Fibroblast of lung (primary cell): ENCODE measurements around the gene TBX6.
A peak's percentile ranks its signal among the peaks of the same experiment; 100 is the strongest.

ENCODE experiments used
- EZH2 ChIP-seq: IDR thresholded peaks from 2 replicates; pipeline ENCODE4 v1.5.1; 2012; ENCODE audit warnings: low read length, control low read depth, mild to moderate bottlenecking; ENCODE audit errors: missing control alignments
- TF ChIP-seq, protein P1 (sequence below), 2 donors: IDR thresholded peaks in 1 of 2; conservative IDR thresholded peaks in 1 of 2; 1 replicate in 1 of 2; 2 replicates in 1 of 2; pipeline ENCODE4 v1.5.1; 2011 to 2012; ENCODE audit warnings: low read length in 2 of 2, control low read depth in 1 of 2, inconsistent platforms in 1 of 2, low read depth in 1 of 2, mild to moderate bottlenecking in 1 of 2

DNA sequence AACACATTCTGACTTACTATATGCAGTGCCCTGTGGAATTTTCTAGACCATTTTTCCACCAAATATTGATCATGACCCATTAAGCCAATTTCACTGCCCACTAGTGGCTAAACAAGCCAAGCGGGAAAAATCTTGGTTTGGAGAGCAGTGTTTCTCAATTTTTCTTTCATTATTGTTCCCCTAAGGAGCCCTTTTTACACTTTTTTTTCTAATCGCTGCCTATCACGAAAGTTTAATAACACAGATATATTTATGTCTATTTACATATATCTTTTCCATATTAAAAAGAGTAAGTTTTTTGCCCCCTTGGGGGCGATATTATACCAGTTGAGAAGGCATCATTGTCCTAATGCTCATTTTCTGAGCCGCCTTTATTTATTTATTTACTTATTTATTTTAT lies 49.9 kb downstream of the TBX6 start:
- no peak for TF ChIP-seq EZH2
- TF ChIP-seq, protein P1, sequence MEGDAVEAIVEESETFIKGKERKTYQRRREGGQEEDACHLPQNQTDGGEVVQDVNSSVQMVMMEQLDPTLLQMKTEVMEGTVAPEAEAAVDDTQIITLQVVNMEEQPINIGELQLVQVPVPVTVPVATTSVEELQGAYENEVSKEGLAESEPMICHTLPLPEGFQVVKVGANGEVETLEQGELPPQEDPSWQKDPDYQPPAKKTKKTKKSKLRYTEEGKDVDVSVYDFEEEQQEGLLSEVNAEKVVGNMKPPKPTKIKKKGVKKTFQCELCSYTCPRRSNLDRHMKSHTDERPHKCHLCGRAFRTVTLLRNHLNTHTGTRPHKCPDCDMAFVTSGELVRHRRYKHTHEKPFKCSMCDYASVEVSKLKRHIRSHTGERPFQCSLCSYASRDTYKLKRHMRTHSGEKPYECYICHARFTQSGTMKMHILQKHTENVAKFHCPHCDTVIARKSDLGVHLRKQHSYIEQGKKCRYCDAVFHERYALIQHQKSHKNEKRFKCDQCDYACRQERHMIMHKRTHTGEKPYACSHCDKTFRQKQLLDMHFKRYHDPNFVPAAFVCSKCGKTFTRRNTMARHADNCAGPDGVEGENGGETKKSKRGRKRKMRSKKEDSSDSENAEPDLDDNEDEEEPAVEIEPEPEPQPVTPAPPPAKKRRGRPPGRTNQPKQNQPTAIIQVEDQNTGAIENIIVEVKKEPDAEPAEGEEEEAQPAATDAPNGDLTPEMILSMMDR (conservative IDR thresholded peaks at IDR 0.05 in 1 of 2, IDR thresholded peaks at IDR 0.05 in 1 of 2; ENCODE audit: low read depth in 1 of 2, low read length in 2 of 2) = peak; percentile 21 to 34
